HepG2 (cell line): ENCODE measurements around the gene ESPNL.

Source experiments
- AHR ChIP-seq: IDR thresholded peaks from 2 replicates; pipeline ENCODE4 v1.6.1; 2018; ENCODE audit warnings: missing genetic modification reagents, missing compliant biosample characterization
- BRF2 ChIP-seq: sonication (generic); formaldehyde crosslinking; IDR thresholded peaks from 2 replicates; pipeline ENCODE4 v1.8.1; 2022; ENCODE audit warnings: mild to moderate bottlenecking, missing genetic modification reagents
- CTCF ChIP-seq: sonication (generic); formaldehyde crosslinking; IDR thresholded peaks from 2 replicates; pipeline ENCODE4 v1.5.0; 2020; ENCODE audit warnings: mild to moderate bottlenecking, missing genetic modification reagents, moderate library complexity
- ETV6 ChIP-seq: sonication (generic); formaldehyde crosslinking; conservative IDR thresholded peaks from 2 replicates; pipeline ENCODE4 v1.4.0; 2020; ENCODE audit warnings: missing genetic modification reagents
- HDAC6 ChIP-seq: fragments of 200-600 bp; sonication (generic); IDR thresholded peaks from 2 replicates; pipeline ENCODE4 v1.7.0; 2017; ENCODE audit warnings: mild to moderate bottlenecking, antibody characterized with exemption, low read length, low read depth
- HNRNPH1 ChIP-seq: fragments of 200-400 bp; formaldehyde crosslinking; optimal IDR thresholded peaks from 2 replicates; pipeline ENCODE3; 2017; ENCODE audit warnings: mild to moderate bottlenecking, low read depth, low read length
- HNRNPUL1 ChIP-seq: fragments of 200-400 bp; formaldehyde crosslinking; IDR thresholded peaks from 2 replicates; pipeline ENCODE4 v1.6.1; 2017; ENCODE audit warnings: low read depth, mild to moderate bottlenecking, low read length, moderate library complexity
- ISL2 ChIP-seq: sonication (generic); formaldehyde crosslinking; IDR thresholded peaks from 2 replicates; pipeline ENCODE4 v1.5.0; 2020; ENCODE audit warnings: missing genetic modification reagents
- NFYC ChIP-seq: IDR thresholded peaks from 2 replicates; pipeline ENCODE4 v1.6.1; 2016; ENCODE audit warnings: missing genetic modification reagents, missing compliant biosample characterization
- PAF1 ChIP-seq: IDR thresholded peaks from 2 replicates; pipeline ENCODE4 v1.6.1; 2016; ENCODE audit warnings: missing genetic modification reagents, missing compliant biosample characterization
- POLR2A ChIP-seq, 2 experiments: IDR thresholded peaks; 2 replicates each; pipeline ENCODE4 v1.6.1; 2011; ENCODE audit warnings: low read depth in 2 of 2, low read length in 2 of 2, mild to moderate bottlenecking in 1 of 2, moderate library complexity in 1 of 2; ENCODE audit not compliant: insufficient read depth in 1 of 2
- PREB ChIP-seq: sonication (generic); formaldehyde crosslinking; IDR thresholded peaks from 2 replicates; pipeline ENCODE4 v1.4.0; 2020; ENCODE audit warnings: missing genetic modification reagents
- SIX4 ChIP-seq: sonication (generic); formaldehyde crosslinking; IDR thresholded peaks from 2 replicates; pipeline ENCODE4 v1.4.0; 2020; ENCODE audit warnings: missing genetic modification reagents
- SP4 ChIP-seq: sonication (generic); formaldehyde crosslinking; IDR thresholded peaks from 2 replicates; pipeline ENCODE4 v1.8.1; 2023; ENCODE audit warnings: mild to moderate bottlenecking, missing genetic modification reagents

GRCh38 chr2:238169708-238170251, 69.6 kb downstream of the ESPNL start:
- TF ChIP-seq ETV6 (CRISPR knock-in tag), result no peak
- no peak for TF ChIP-seq POLR2A (IDR thresholded peaks at IDR 0.05; ENCODE audit: insufficient read depth in 1 of 2, low read depth in 2 of 2, low read length in 2 of 2)
- no peak for TF ChIP-seq HNRNPH1
- no peak for TF ChIP-seq PREB (CRISPR knock-in tag)
- TF ChIP-seq SP4 (CRISPR knock-in tag), result no peak
- no peak for TF ChIP-seq HDAC6
- no peak for TF ChIP-seq ISL2
- no peak for TF ChIP-seq NFYC (CRISPR knock-in tag)
- no peak for TF ChIP-seq SIX4 (CRISPR knock-in tag)
- TF ChIP-seq AHR (CRISPR knock-in tag), result no peak
- no peak for TF ChIP-seq PAF1
- TF ChIP-seq BRF2 (CRISPR knock-in tag), result no peak
- TF ChIP-seq CTCF, result no peak
- TF ChIP-seq HNRNPUL1, result no peak
